AG08396 (cell line): Measurements from ENCODE around the gene ZBTB4.

Experiments
- DNase-seq: peaks from one replicate; pipeline ENCODE4 v3.0.0; 2012; ENCODE audit warnings: low spot score, mixed read lengths

ZBTB4 gene

GRCh38 chr17:7440113-7440833, 39.2 kb downstream of the ZBTB4 start:
- no peak for DNase-seq

- no peak for DNase-seq
Measured at GRCh38 chr17:7439462-7440112, 39.8 kb downstream of the ZBTB4 start, which contains the start of gene FGF11. FGF11 (plus strand) TSS chr17:7439512; CDS start chr17:7439621, 109 bp downstream.

GRCh38 chr17:7438656-7439460, 40.6 kb downstream of the ZBTB4 start:
- DNase-seq: no peak

- no peak for DNase-seq
Measured at GRCh38 chr17:7437950-7438614, 41.3 kb downstream of the ZBTB4 start.

GRCh38 chr17:7437369-7437863, 42.0 kb downstream of the ZBTB4 start:
- no peak for DNase-seq

GRCh38 chr17:7436556-7437368, 42.7 kb downstream of the ZBTB4 start:
- DNase-seq: peak; percentile 89

- DNase-seq: no peak
Measured at GRCh38 chr17:7435676-7436555, 43.5 kb downstream of the ZBTB4 start.

- DNase-seq: no peak
Measured at GRCh38 chr17:7432296-7432695, 47.1 kb downstream of the ZBTB4 start.

GRCh38 chr17:7431231-7431630, 48.2 kb downstream of the ZBTB4 start:
- DNase-seq: no peak

- DNase-seq: no peak
Measured at GRCh38 chr17:7429722-7430121, 49.7 kb downstream of the ZBTB4 start.

- DNase-seq: no peak
Measured at GRCh38 chr17:7428557-7428956, 50.9 kb downstream of the ZBTB4 start, which contains the start of gene SPEM3. SPEM3 (plus strand) TSS chr17:7428857; CDS start chr17:7428903, 46 bp downstream.

- no peak for DNase-seq
Measured at GRCh38 chr17:7427549-7427948, 51.9 kb downstream of the ZBTB4 start.

- no peak for DNase-seq
Measured at GRCh38 chr17:7426896-7427489, 52.4 kb downstream of the ZBTB4 start.

GRCh38 chr17:7426203-7426863, 53.1 kb downstream of the ZBTB4 start:
- no peak for DNase-seq

GRCh38 chr17:7425756-7426155, 53.7 kb downstream of the ZBTB4 start:
- DNase-seq: no peak

- no peak for DNase-seq
Measured at GRCh38 chr17:7425316-7425715, 54.1 kb downstream of the ZBTB4 start, which contains the start of gene SPEM2. SPEM2 (plus strand) TSS chr17:7425616; CDS start chr17:7425689, 73 bp downstream.

GRCh38 chr17:7423679-7424078, 55.8 kb downstream of the ZBTB4 start:
- no peak for DNase-seq

GRCh38 chr17:7421186-7421585, 58.2 kb downstream of the ZBTB4 start:
- no peak for DNase-seq
